Aorta (tissue), 5 donors: ENCODE results near the gene CGAS. TPM values are rescaled to one million over a fixed set of nuclear protein-coding genes. Genes with fewer than 3 reads are reported as not detected.
"Not testable (repeated sequence)": the region's sequence is repeated elsewhere in the genome, so short reads cannot be mapped to it uniquely, and the experiment has no call there.

Source experiments
- ATAC-seq: fragments of 200-7000 bp; cut with Tn5 transposase; one replicate; pipeline ENCODE4 v1.9.1; 2022; ENCODE audit warnings: moderate library complexity; ENCODE audit not compliant: low FRiP score
- DNase-seq, 2 donors: peaks; one replicate each; pipeline ENCODE4 v3.0.0-alpha.2; 2020
- H3K27ac ChIP-seq, 2 donors: one replicate each; pipeline ENCODE4 v1.5.1; 2013; ENCODE audit warnings: low read length in 2 of 2, mild to moderate bottlenecking in 2 of 2, moderate library complexity in 2 of 2, control low read depth in 1 of 2, inconsistent platforms in 1 of 2, low read depth in 1 of 2
- H3K27me3 ChIP-seq, 2 donors: one replicate each; pipeline ENCODE4 v1.6.1; 2013; ENCODE audit warnings: control low read depth in 1 of 2, low read length in 1 of 2, mild to moderate bottlenecking in 1 of 2, moderate library complexity in 1 of 2; ENCODE audit not compliant: insufficient read depth in 2 of 2, control insufficient read depth in 1 of 2
- H3K36me3 ChIP-seq, 2 donors: one replicate each; pipeline ENCODE4 v1.6.1; 2013; ENCODE audit warnings: control low read depth in 1 of 2, low read length in 1 of 2, mild to moderate bottlenecking in 1 of 2; ENCODE audit not compliant: insufficient read depth in 2 of 2, control insufficient read depth in 1 of 2
- H3K4me1 ChIP-seq, 2 donors: one replicate each; pipeline ENCODE4 v1.6.1; 2013; ENCODE audit warnings: low read length in 2 of 2, control low read depth in 1 of 2, mild to moderate bottlenecking in 1 of 2, moderate library complexity in 1 of 2; ENCODE audit not compliant: insufficient read depth in 2 of 2, control insufficient read depth in 1 of 2
- H3K4me3 ChIP-seq, 2 donors: one replicate each; pipeline ENCODE4 v1.5.1; 2013; ENCODE audit warnings: low read length in 2 of 2, control low read depth in 1 of 2, mild to moderate bottlenecking in 1 of 2
- H3K9me3 ChIP-seq: one replicate; pipeline ENCODE4 v1.6.1; 2013; ENCODE audit warnings: mild to moderate bottlenecking, low read length; ENCODE audit not compliant: control insufficient read depth
- WGBS, 2 donors: extraction: QIAGEN DNeasy Blood & Tissue Kit; methylation state at CpG; one replicate each; pipeline ENCODE4 v1.1.7; 2013; 5-methylcytosine and 5-hydroxymethylcytosine counted together
- intact Hi-C, 2 donors: fragments of 100-400 bp; cut with DNase I; formaldehyde crosslinking; loops; one replicate each; pipeline versions ENCODE4 v1.14.2 to v1.15.0; 2022
- polyA plus RNA-seq, 2 donors: library from polyadenylated mRNA; stranded (reverse); fragments of 200-250 nt; gene quantifications; one replicate each; pipeline ENCODE4 v1.2.3, GENCODE V29; 2013
- total RNA-seq, 2 donors: library from RNA; stranded (reverse); fragmentation: NEBNext Ultra II Directional; extraction: Animal tissue kit (Norgen Biotek cat#: 25700); gene quantifications; one replicate each; pipeline ENCODE4 v1.2.1, GENCODE V29; 2021
- donor health status: healthy with polysubstance abuse.
- donor health status: Bipolar disorder and iron deficiency.
- donor health status: DM: no; HTN: no; CAD: no.
- donor health status: DM: no; HTN: no; CAD: no.
- donor health status: DM: yes; HTN: yes; CAD: no.

CGAS gene
- total and polyA plus RNA-seq, 4 donors = 2.5 to 10.8 (median 6.2) TPM

GRCh38 chr6:73389854-73390253 is 62.2 kb downstream of the CGAS start:
- intact Hi-C loops = no loop called here
- H3K4me3 ChIP-seq = no peak overlapping the region
- no peaks in the 10 kb centered on the region for H3K27me3 ChIP-seq
- ATAC-seq (no peak), DNase-seq (no peak)
- H3K36me3 ChIP-seq = no peaks in the 10 kb centered on the region
- H3K27ac ChIP-seq = no peak overlapping the region
- WGBS, 2 donors = 89 to 94% methylated on average over 10 of the region's 10 CpGs
- H3K4me1 ChIP-seq = peaks cover 0 to 2% of the 10 kb centered on the region in 2 donors
- H3K9me3 ChIP-seq = no peaks in the 10 kb centered on the region

DNA sequence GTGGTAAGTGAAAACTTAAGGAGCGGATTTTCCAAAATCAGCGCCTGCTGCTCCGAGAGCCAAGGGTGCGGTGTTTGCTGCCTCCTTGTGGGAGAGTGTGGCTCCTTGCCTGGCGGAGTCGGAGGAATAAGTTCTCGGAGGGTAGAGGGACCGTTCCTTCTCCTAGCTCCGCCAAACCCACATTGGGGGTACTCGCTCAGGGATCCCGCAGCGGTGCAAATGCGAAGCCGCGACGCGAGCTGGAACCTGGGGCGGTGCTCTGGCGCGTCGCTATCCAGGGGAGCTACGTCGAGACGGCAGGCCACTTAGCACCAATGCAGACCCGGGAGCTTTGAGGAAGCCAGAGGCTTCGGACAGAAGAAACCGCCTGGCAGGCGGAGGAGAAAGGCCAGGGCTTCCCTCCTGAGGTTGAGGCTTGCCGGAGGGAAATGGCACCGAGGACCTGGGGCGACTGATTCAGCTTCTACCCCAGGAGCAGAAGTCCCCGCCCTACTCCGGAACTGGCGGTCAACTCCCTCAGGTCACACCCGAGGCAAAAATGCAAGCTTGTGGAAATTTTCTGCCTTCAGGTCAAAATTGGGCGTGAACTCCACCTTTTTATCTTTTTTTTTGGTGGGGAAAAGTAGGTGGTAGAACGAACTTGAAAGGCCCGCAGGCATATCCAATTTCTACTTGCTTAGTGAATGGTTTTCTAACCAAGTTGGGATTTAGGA is 63.1 kb downstream of the CGAS start:
- peak; percentile 63 to 83 for DNase-seq
- 3 to 4% methylated on average over 38 of the region's 38 CpGs for WGBS, 2 donors
- H3K27ac ChIP-seq = peak overlapping the region in 1 of 2 donors; percentile 42

GRCh38 chr6:73388433-73388799 is 63.7 kb downstream of the CGAS start:
- no peaks in the 10 kb centered on the region for H3K9me3 ChIP-seq
- DNase-seq (no peak), ATAC-seq (peak; percentile 54)
- WGBS, 2 donors = 12 to 15% methylated on average over 4 of the region's 4 CpGs
- intact Hi-C loops = no loop called here
- H3K27ac ChIP-seq = no peak overlapping the region
- H3K27me3 ChIP-seq = no peaks in the 10 kb centered on the region
- no peaks in the 10 kb centered on the region for H3K36me3 ChIP-seq
- H3K4me3 ChIP-seq = peak overlapping the region; percentile 53 to 89
- peaks cover 0 to 2% of the 10 kb centered on the region in 2 donors for H3K4me1 ChIP-seq

More for the DNA sequence above, 63.1 kb downstream of the CGAS start:
- Histone ChIP-seq H3K36me3 (no peaks in the 10 kb centered on the region), H3K4me3 (peak overlapping the region; percentile 53 to 89), H3K9me3 (no peaks in the 10 kb centered on the region), H3K27me3 (no peaks in the 10 kb centered on the region), H3K4me1 (peaks cover 0 to 2% of the 10 kb centered on the region in 2 donors)
- intact Hi-C loops = no loop called here
- peak; percentile 86 for ATAC-seq

GRCh38 chr6:73382462-73383113 is 69.5 kb downstream of the CGAS start:
- intact Hi-C loops = no loop called here
- no peak overlapping the region for H3K4me3 ChIP-seq
- WGBS, 2 donors = 85 to 88% methylated on average over 6 of the region's 6 CpGs
- H3K9me3 ChIP-seq = no peaks in the 10 kb centered on the region
- no peak overlapping the region for H3K27ac ChIP-seq
- no peak for ATAC-seq
- no peaks in the 10 kb centered on the region for H3K4me1 ChIP-seq
- no peaks in the 10 kb centered on the region for H3K27me3 ChIP-seq
- H3K36me3 ChIP-seq = no peaks in the 10 kb centered on the region
- no peak for DNase-seq

DNA sequence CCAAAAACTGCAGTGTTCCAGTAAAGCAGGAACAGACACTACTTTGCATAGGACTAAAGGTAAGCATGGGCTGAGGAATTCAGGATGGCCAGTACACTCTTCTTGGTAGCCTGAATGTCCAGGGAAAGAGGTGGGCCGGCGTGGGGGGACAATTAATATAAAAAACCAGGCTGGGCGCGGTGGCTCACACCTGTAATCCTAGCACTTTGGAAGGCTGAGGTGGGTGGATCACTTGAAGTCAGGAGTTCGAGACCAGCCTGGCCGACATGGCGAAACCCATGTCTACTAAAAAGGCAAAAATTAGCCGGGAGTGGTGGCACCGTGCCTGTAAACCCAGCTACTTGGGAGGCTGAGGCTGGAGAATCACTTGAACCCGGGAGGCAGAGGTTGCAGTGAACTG is 70.6 kb downstream of the CGAS start:
- intact Hi-C loops, ATAC-seq: not testable (repeated sequence)
- 93 to 95% methylated on average over 10 of the region's 10 CpGs for WGBS, 2 donors

GRCh38 chr6:73377225-73377624 is 74.9 kb downstream of the CGAS start:
- WGBS, 2 donors = 64 to 67% methylated on average over 3 of the region's 3 CpGs
- Histone ChIP-seq H3K4me1 (no peaks in the 10 kb centered on the region), H3K27ac (no peak overlapping the region), H3K4me3 (no peak overlapping the region), H3K36me3 (no peaks in the 10 kb centered on the region), H3K9me3 (peaks cover 4% of the 10 kb centered on the region), H3K27me3 (no peaks in the 10 kb centered on the region)
- DNase-seq (no peak), ATAC-seq (no peak)
- intact Hi-C loops = no loop called here

More for the DNA sequence above, 70.6 kb downstream of the CGAS start:
- not testable (repeated sequence) for H3K27me3 ChIP-seq, H3K36me3 ChIP-seq, H3K4me3 ChIP-seq, H3K4me1 ChIP-seq, H3K9me3 ChIP-seq, H3K27ac ChIP-seq
- peak in 1 of 2 donors; percentile 63 for DNase-seq

DNA sequence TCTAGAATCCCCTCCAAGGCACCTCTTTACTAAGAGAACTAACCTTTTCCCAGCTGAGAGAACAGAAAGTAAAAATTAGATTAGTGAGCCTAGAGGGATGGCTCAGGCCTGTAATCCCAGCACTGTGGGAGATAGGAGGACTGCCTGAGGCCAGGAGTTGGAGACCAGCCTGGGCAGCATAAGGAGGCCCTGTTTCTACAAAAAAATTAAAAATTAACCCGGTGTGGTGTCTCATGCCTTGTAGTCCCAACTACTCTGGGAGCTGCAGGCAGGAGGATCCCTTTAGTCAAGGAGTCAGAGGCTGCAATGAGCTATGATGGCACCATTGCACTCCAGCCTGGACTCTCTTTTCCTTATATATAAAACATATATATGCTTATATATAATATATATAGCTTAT is 76.9 kb downstream of the CGAS start:
- no peak for ATAC-seq
- WGBS, 2 donors = 84 to 91% methylated on average over 1 of the region's 1 CpG
- Histone ChIP-seq H3K36me3 (no peaks in the 10 kb centered on the region), H3K27ac (no peak overlapping the region), H3K27me3 (no peaks in the 10 kb centered on the region), H3K9me3 (peaks cover 7% of the 10 kb centered on the region), H3K4me1 (no peaks in the 10 kb centered on the region), H3K4me3 (no peak overlapping the region)
- intact Hi-C loops = no loop called here
- DNase-seq = no peak
